Measurements from ENCODE around the gene EPM2AIP1. TPM values are rescaled to one million over a fixed set of nuclear protein-coding genes. Genes with fewer than 3 reads are reported as not detected.

The EPM2AIP1 gene
- total and polyA plus RNA-seq, 4 donors = 2.9 to 11.8 (median 7.7) TPM

DNA sequence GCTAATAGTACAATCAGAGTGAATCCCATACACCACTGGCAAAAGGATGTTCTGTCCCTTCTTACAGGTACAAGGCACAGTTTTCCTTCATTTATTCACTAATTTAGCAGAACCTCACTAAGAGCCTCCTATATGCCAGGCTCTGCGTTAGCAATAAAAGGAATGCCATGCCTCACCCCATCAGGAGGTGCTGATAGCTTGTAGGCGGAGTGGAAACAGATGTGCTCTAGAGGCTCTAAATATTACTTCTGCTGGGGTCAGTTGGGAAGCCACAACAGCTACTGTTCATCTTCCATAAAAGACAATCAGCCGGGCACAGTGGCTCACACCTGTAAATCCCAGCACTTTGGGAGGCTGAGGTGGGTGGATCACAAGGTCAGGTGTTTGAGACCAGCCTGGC is 24.8 kb upstream of the EPM2AIP1 start:
- no peaks in the 10 kb centered on the region for H3K27me3 ChIP-seq (ENCODE audit: control insufficient read depth in 4 of 4, insufficient read depth in 4 of 4, low read length in 3 of 4)
- no peak overlapping the region for H3K27ac ChIP-seq (ENCODE audit: low read depth in 1 of 2, low read length in 2 of 2)
- no peak overlapping the region for H3K9ac ChIP-seq (ENCODE audit: low read depth in 1 of 2, low read length in 2 of 2)
- no peak overlapping the region for H3K4me3 ChIP-seq (ENCODE audit: low read depth in 1 of 3, low read length in 3 of 3)
- WGBS = 99% methylated on average over 3 of the region's 3 CpGs
- peaks cover 7 to 57% (median 48%) of the 10 kb centered on the region in 4 donors for H3K36me3 ChIP-seq (ENCODE audit: control insufficient read depth in 4 of 4, insufficient read depth in 3 of 4, low read depth in 1 of 4, low read length in 3 of 4)
- TF ChIP-seq, protein P1, sequence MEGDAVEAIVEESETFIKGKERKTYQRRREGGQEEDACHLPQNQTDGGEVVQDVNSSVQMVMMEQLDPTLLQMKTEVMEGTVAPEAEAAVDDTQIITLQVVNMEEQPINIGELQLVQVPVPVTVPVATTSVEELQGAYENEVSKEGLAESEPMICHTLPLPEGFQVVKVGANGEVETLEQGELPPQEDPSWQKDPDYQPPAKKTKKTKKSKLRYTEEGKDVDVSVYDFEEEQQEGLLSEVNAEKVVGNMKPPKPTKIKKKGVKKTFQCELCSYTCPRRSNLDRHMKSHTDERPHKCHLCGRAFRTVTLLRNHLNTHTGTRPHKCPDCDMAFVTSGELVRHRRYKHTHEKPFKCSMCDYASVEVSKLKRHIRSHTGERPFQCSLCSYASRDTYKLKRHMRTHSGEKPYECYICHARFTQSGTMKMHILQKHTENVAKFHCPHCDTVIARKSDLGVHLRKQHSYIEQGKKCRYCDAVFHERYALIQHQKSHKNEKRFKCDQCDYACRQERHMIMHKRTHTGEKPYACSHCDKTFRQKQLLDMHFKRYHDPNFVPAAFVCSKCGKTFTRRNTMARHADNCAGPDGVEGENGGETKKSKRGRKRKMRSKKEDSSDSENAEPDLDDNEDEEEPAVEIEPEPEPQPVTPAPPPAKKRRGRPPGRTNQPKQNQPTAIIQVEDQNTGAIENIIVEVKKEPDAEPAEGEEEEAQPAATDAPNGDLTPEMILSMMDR (IDR thresholded peaks at IDR 0.05; ENCODE audit: low read depth, low read length, missing input control) = no peak
- TF ChIP-seq FOXA1 (IDR thresholded peaks at IDR 0.05) = no peak
- no peak for TF ChIP-seq RAD21 (IDR thresholded peaks at IDR 0.05)
- no peak for TF ChIP-seq JUND (IDR thresholded peaks at IDR 0.05)
- peaks cover 0 to 8% (median 2%) of the 10 kb centered on the region in 4 donors for H3K4me1 ChIP-seq (ENCODE audit: control insufficient read depth in 4 of 4, insufficient read depth in 4 of 4, low read length in 3 of 4)
- no peak for DNase-seq (ENCODE audit: low spot score)
- H3K9me3 ChIP-seq (ENCODE audit: control insufficient read depth in 4 of 4, low read length in 3 of 4) = no peaks in the 10 kb centered on the region

DNA sequence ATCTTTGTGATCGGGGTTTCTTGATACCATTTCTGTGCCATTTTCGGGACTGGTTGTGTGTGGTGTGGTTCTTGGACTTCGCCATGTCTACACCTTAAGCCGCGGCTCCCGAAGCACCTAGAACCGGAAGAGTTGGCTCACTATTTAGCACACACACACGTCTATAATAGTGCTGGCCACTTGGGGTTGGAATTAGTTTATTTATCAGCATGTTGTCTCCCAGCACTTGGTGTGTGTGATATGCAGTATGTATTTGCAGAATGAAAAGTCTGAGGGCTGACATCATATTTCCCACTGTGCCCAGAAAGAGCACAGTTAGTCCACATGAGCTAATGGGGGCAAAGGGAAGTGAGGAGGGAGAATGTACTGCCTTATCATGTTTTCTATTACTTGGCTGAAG is 24.0 kb upstream of the EPM2AIP1 start:
- Histone ChIP-seq H3K9me3 (ENCODE audit: control insufficient read depth in 4 of 4, low read length in 3 of 4) (no peaks in the 10 kb centered on the region), H3K36me3 (ENCODE audit: control insufficient read depth in 4 of 4, insufficient read depth in 3 of 4, low read depth in 1 of 4, low read length in 3 of 4) (peaks cover 7 to 59% (median 52%) of the 10 kb centered on the region in 4 donors), H3K4me3 (ENCODE audit: low read depth in 1 of 3, low read length in 3 of 3) (no peak overlapping the region), H3K9ac (ENCODE audit: low read depth in 1 of 2, low read length in 2 of 2) (no peak overlapping the region), H3K27ac (ENCODE audit: low read depth in 1 of 2, low read length in 2 of 2) (no peak overlapping the region), H3K4me1 (ENCODE audit: control insufficient read depth in 4 of 4, insufficient read depth in 4 of 4, low read length in 3 of 4) (peaks cover 0 to 8% (median 2%) of the 10 kb centered on the region in 4 donors), H3K27me3 (ENCODE audit: control insufficient read depth in 4 of 4, insufficient read depth in 4 of 4, low read length in 3 of 4) (no peaks in the 10 kb centered on the region)
- 97% methylated on average over 8 of the region's 8 CpGs for WGBS
- TF ChIP-seq YY1 (IDR thresholded peaks at IDR 0.05) = no peak
- TF ChIP-seq, protein P2, sequence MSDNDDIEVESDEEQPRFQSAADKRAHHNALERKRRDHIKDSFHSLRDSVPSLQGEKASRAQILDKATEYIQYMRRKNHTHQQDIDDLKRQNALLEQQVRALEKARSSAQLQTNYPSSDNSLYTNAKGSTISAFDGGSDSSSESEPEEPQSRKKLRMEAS (IDR thresholded peaks at IDR 0.05) = no peak
- no peak for TF ChIP-seq SP1 (IDR thresholded peaks at IDR 0.05)
- TF ChIP-seq TAF1 (conservative IDR thresholded peaks at IDR 0.05) = no peak
- no peak for TF ChIP-seq RAD21 (IDR thresholded peaks at IDR 0.05)
- TF ChIP-seq, protein P1 (IDR thresholded peaks at IDR 0.05; ENCODE audit: low read depth, low read length, missing input control) = no peak
- no peak for TF ChIP-seq HNF4A (conservative IDR thresholded peaks at IDR 0.05)
- no peak for TF ChIP-seq GABPA (IDR thresholded peaks at IDR 0.05 in 1 of 2, conservative IDR thresholded peaks at IDR 0.05 in 1 of 2)
- DNase-seq (ENCODE audit: low spot score) = no peak

DNA sequence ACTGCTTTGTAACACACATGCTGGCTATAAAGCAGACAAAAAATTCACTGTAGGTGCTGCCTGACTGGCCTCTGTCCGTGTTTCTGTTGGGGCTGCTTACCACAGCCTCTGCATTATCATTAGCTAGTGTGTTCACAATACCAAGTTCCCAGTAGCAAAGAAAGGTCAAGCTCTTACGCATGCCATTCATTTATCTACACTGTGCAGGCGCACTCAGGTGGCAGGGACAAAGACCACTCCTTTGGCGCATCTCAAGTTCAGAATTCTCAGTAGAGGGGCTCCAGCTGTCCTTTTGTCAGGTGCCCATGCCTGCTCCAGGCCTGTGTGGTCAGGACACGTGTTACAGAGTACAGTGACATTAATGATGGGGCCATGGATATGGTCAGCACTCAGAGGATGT is 22.7 kb upstream of the EPM2AIP1 start:
- WGBS = 94% methylated on average over 5 of the region's 5 CpGs

More for the DNA sequence above, 22.7 kb upstream of the EPM2AIP1 start:
- no peak for DNase-seq (ENCODE audit: low spot score)
- no peak overlapping the region for H3K4me3 ChIP-seq (ENCODE audit: low read depth in 1 of 3, low read length in 3 of 3)
- H3K9ac ChIP-seq (ENCODE audit: low read depth in 1 of 2, low read length in 2 of 2) = no peak overlapping the region
- H3K4me1 ChIP-seq (ENCODE audit: control insufficient read depth in 4 of 4, insufficient read depth in 4 of 4, low read length in 3 of 4) = peaks cover 0 to 8% (median 2%) of the 10 kb centered on the region in 4 donors
- TF ChIP-seq GABPA (IDR thresholded peaks at IDR 0.05 in 1 of 2, conservative IDR thresholded peaks at IDR 0.05 in 1 of 2) (no peak), YY1 (IDR thresholded peaks at IDR 0.05) (no peak), TAF1 (conservative IDR thresholded peaks at IDR 0.05) (no peak), HNF4A (conservative IDR thresholded peaks at IDR 0.05) (no peak), EGR1 (IDR thresholded peaks at IDR 0.05; ENCODE audit: low read depth in 2 of 2) (no peak), JUND (IDR thresholded peaks at IDR 0.05) (no peak)
- TF ChIP-seq, protein P1 (IDR thresholded peaks at IDR 0.05; ENCODE audit: low read depth, low read length, missing input control) = no peak
- no peak overlapping the region for H3K27ac ChIP-seq (ENCODE audit: low read depth in 1 of 2, low read length in 2 of 2)
- H3K27me3 ChIP-seq (ENCODE audit: control insufficient read depth in 4 of 4, insufficient read depth in 4 of 4, low read length in 3 of 4) = no peaks in the 10 kb centered on the region
- H3K36me3 ChIP-seq (ENCODE audit: control insufficient read depth in 4 of 4, insufficient read depth in 3 of 4, low read depth in 1 of 4, low read length in 3 of 4) = peaks cover 9 to 55% (median 45%) of the 10 kb centered on the region in 4 donors
- H3K9me3 ChIP-seq (ENCODE audit: control insufficient read depth in 4 of 4, low read length in 3 of 4) = no peaks in the 10 kb centered on the region
